H1 (cell line): ENCODE measurements around the gene ATP6V1B1. TPM values are rescaled to one million over a fixed set of nuclear protein-coding genes. Genes with fewer than 3 reads are reported as not detected.

Experiments
- CHD1 ChIP-seq: IDR thresholded peaks from 2 replicates; pipeline ENCODE4 v1.6.1; 2012; ENCODE audit warnings: low read depth, low read length, improper control_type of control experiment
- CHD2 ChIP-seq: IDR thresholded peaks from 2 replicates; pipeline ENCODE4 v1.6.1; 2012; ENCODE audit warnings: low read length, improper control_type of control experiment
- CHD7 ChIP-seq: fragments of 300-600 bp; sonication (generic); IDR thresholded peaks from 2 replicates; pipeline ENCODE4 v1.7.1; 2012; ENCODE audit warnings: low read length, moderate library complexity, mild to moderate bottlenecking, inconsistent platforms; ENCODE audit not compliant: insufficient replicate concordance
- KDM1A ChIP-seq: fragments of 200-600, 300-600 bp; sonication (generic); IDR thresholded peaks from 2 replicates; pipeline ENCODE4 v1.7.1; 2016; ENCODE audit warnings: mild to moderate bottlenecking, low read length, borderline replicate concordance
- RAD21 ChIP-seq, 2 experiments: IDR thresholded peaks in 1 of 2; conservative IDR thresholded peaks in 1 of 2; 2 replicates each; pipeline ENCODE4 v1.6.1; 2011; ENCODE audit warnings: low read depth in 2 of 2, low read length in 2 of 2, improper control_type of control experiment in 1 of 2, inconsistent platforms in 1 of 2, mild to moderate bottlenecking in 1 of 2, moderate library complexity in 1 of 2
- RXRA ChIP-seq: IDR thresholded peaks from 2 replicates; pipeline ENCODE4 v1.6.1; 2011; ENCODE audit warnings: low read depth, mild to moderate bottlenecking, low read length, moderate library complexity; ENCODE audit not compliant: insufficient read depth
- SIX5 ChIP-seq: IDR thresholded peaks from 2 replicates; pipeline ENCODE4 v1.6.1; 2011; ENCODE audit warnings: mild to moderate bottlenecking, low read depth, low read length
- YY1 ChIP-seq: IDR thresholded peaks from 2 replicates; pipeline ENCODE4 v1.6.1; 2011; ENCODE audit warnings: low read depth, mild to moderate bottlenecking, low read length
- polyA plus RNA-seq, 7 experiments: library from polyadenylated mRNA; depleted of rRNA in 3 of 7; stranded (reverse) in 5 of 7; unstranded in 2 of 7; fragments of >200 nt in 5 of 7; fragments of 200-250 nt in 2 of 7; gene quantifications; 1 replicate in 5 of 7; 2 replicates in 1 of 7; 4 replicates in 1 of 7; pipeline versions ENCODE4 v1.2.1 to v1.2.3, GENCODE V29; 2011 to 2013; ENCODE audit warnings: missing spikeins in 2 of 7, mixed read lengths in 2 of 7
- total RNA-seq: library from RNA; stranded (reverse); fragmentation: NEBNext Ultra II Directional; extraction: Animal tissue kit (Norgen Biotek cat#: 25700); gene quantifications from 2 replicates; pipeline ENCODE4 v1.2.1, GENCODE V29; 2021

ATP6V1B1 gene
- total and polyA plus RNA-seq, 2 of the 8 experiments (the other 6 are each of a cell fraction or from before 2014, with no cell fraction given) = not detected

DNA sequence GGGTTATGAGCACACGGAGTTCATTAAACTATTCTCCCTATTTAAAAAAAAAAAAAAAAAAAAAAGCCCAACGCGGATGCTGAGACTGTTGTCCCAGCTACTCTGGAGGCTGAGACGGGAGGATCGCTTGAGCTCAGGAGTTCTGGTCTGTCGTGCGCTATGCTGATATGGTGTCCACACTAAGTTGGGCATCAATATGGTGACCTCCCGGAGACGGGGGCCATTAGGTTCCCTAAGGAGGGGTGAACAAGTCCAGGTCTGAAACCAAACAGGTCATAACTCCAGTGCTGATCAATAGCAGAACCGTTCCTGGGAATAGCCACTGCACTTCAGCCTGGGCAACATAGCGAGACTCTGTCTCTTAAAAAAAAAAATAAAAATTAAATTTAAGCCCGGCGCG is 29.8 kb downstream of the ATP6V1B1 start (continued):
- no peak for TF ChIP-seq CHD7
- TF ChIP-seq KDM1A = no peak
- TF ChIP-seq CHD1 = no peak
- TF ChIP-seq SIX5 = no peak
- TF ChIP-seq CHD2 = no peak
- TF ChIP-seq YY1 = no peak
- no peak for TF ChIP-seq RAD21 (IDR thresholded peaks at IDR 0.05 in 1 of 2, conservative IDR thresholded peaks at IDR 0.05 in 1 of 2; ENCODE audit: low read depth in 2 of 2, low read length in 2 of 2)
- TF ChIP-seq RXRA = no peak
